K562 (cell line): ENCODE measurements around the gene COG3. TPM values are rescaled to one million over a fixed set of nuclear protein-coding genes. Genes with fewer than 3 reads are reported as not detected.

Source experiments
- CBX3 ChIP-seq, 2 experiments: IDR thresholded peaks; 1 replicate in 1 of 2; 2 replicates in 1 of 2; pipeline ENCODE4 v1.6.1; 2012; ENCODE audit warnings: inconsistent platforms in 2 of 2, low read length in 2 of 2, borderline replicate concordance in 1 of 2, control low read depth in 1 of 2
- DACH1 ChIP-seq: fragments of 450-650 bp; IDR thresholded peaks from 2 replicates; pipeline ENCODE4 v1.6.1; 2018; ENCODE audit not compliant: partially characterized antibody
- PCBP1 ChIP-seq: fragments of 200-400 bp; formaldehyde crosslinking; IDR thresholded peaks from 2 replicates; pipeline ENCODE4 v1.6.1; 2018; ENCODE audit warnings: mild to moderate bottlenecking, low read depth, low read length; ENCODE audit not compliant: poor library complexity, severe bottlenecking
- ZBTB40 ChIP-seq, 2 experiments: fragments of 450-650 bp in 1 of 2; sonication (generic) in 1 of 2; formaldehyde crosslinking in 1 of 2; IDR thresholded peaks; 2 replicates each; pipeline versions ENCODE4 v1.7.1 to v1.9.0; 2016 to 2022; ENCODE audit warnings: inconsistent platforms in 1 of 2, mild to moderate bottlenecking in 1 of 2, missing genetic modification reagents in 1 of 2
- ZSCAN29 ChIP-seq: fragments of 450-650 bp; IDR thresholded peaks from 2 replicates; pipeline ENCODE4 v1.6.1; 2017
- polyA plus RNA-seq, 8 experiments: library from polyadenylated mRNA; depleted of rRNA in 4 of 8; stranded (reverse) in 5 of 8; unstranded in 3 of 8; fragments of >200 nt; fragmentation: Nextera tagmentation in 2 of 8; fragmentation: Illumina TruSeq in 1 of 8; extraction: Ambion mirVana in 2 of 8; extraction: Trizol in 1 of 8; gene quantifications; 2 replicates each; pipeline versions ENCODE4 v1.2.1 to v1.2.3, GENCODE V29; 2011 to 2014; ENCODE audit warnings: inconsistent platforms in 1 of 8, missing spikeins in 1 of 8
- total RNA-seq, 7 experiments: library from RNA; depleted of rRNA in 6 of 7; stranded (reverse); fragments of >200 nt in 6 of 7; fragmentation: Illumina TruSeq in 2 of 7; extraction: Trizol in 2 of 7; gene quantifications; 2 replicates each; pipeline versions ENCODE4 v1.2.1 to v1.2.3, GENCODE V29; 2011 to 2021; ENCODE audit warnings: low replicate concordance in 1 of 7

Gene COG3
- total and polyA plus RNA-seq, 9 of the 15 experiments (the other 6 are each of a cell fraction or from before 2014, with no cell fraction given), result 3.9 to 22.9 (median 14.5) TPM

GRCh38 chr13:45529758-45530157, 65.0 kb downstream of the COG3 start (continued):
- TF ChIP-seq ZBTB40 (IDR thresholded peaks at IDR 0.05), result no peak
- TF ChIP-seq ZBTB40 (CRISPR knock-in tag; IDR thresholded peaks at IDR 0.05), result no peak
- no peak for TF ChIP-seq PCBP1
- TF ChIP-seq DACH1, result no peak
- TF ChIP-seq ZSCAN29, result no peak
- no peak for TF ChIP-seq CBX3 (IDR thresholded peaks at IDR 0.05; ENCODE audit: borderline replicate concordance in 1 of 2, low read length in 2 of 2)
- TF ChIP-seq, all 486 proteins: peak for 0
